ENCODE data around the gene PLA2G4B. TPM values are rescaled to one million over a fixed set of nuclear protein-coding genes. Genes with fewer than 3 reads are reported as not detected.

PLA2G4B gene
- total RNA-seq, 1 donor from 2014 or later, result 13.9 TPM

GRCh38 chr15:41894791-41895463 is 56.3 kb downstream of the PLA2G4B start:
- H3K27ac ChIP-seq, result peak overlapping the region; percentile 66 to 76
- peaks cover 0 to 12% of the 10 kb centered on the region in 2 donors for H3K4me1 ChIP-seq
- H3K9me3 ChIP-seq, result no peaks in the 10 kb centered on the region
- peaks cover 13 to 19% of the 10 kb centered on the region in 2 donors for H3K36me3 ChIP-seq
- no peaks in the 10 kb centered on the region for H3K27me3 ChIP-seq
- peak; percentile 69 to 90 for DNase-seq (ENCODE audit: low spot score in 2 of 2)
- intact Hi-C loops (cut with DNase I), result loop anchor here (2.0 to 5.0 kb wide), 2 partner anchors 78 to 162 kb away; partner anchors contain the start of gene EHD4
- TF ChIP-seq CTCF (IDR thresholded peaks at IDR 0.05), result peak in 2 of 3 experiments; percentile 21 to 38
- H3K4me3 ChIP-seq, result peak overlapping the region in 1 of 2 donors; percentile 42

- H3K4me1 ChIP-seq, result peaks cover 0 to 12% of the 10 kb centered on the region in 2 donors
- no peaks in the 10 kb centered on the region for H3K9me3 ChIP-seq
- TF ChIP-seq CTCF (IDR thresholded peaks at IDR 0.05), result no peak
- H3K27me3 ChIP-seq, result no peaks in the 10 kb centered on the region
- intact Hi-C loops (cut with DNase I), result loop anchor here (2.0 to 5.0 kb wide), 2 partner anchors 77 to 162 kb away; partner anchors contain the start of gene EHD4
- no peak overlapping the region for H3K4me3 ChIP-seq
- DNase-seq (ENCODE audit: low spot score in 2 of 2), result no peak
- H3K36me3 ChIP-seq, result peaks cover 18 to 24% of the 10 kb centered on the region in 2 donors
- peak overlapping the region; percentile 66 to 76 for H3K27ac ChIP-seq
Measured at GRCh38 chr15:41895491-41895890, 56.8 kb downstream of the PLA2G4B start.

- Histone ChIP-seq H3K4me1 (peaks cover 0 to 12% of the 10 kb centered on the region in 2 donors), H3K27me3 (no peaks in the 10 kb centered on the region), H3K36me3 (peaks cover 23 to 29% of the 10 kb centered on the region in 2 donors), H3K4me3 (no peak overlapping the region), H3K9me3 (no peaks in the 10 kb centered on the region), H3K27ac (peak overlapping the region; percentile 66 to 76)
- DNase-seq (ENCODE audit: low spot score in 2 of 2), result no peak
- intact Hi-C loops (cut with DNase I), result loop anchor here (2.0 to 5.0 kb wide), 2 partner anchors 77 to 161 kb away; partner anchors contain the start of gene EHD4
- no peak for TF ChIP-seq CTCF (IDR thresholded peaks at IDR 0.05)
Measured at GRCh38 chr15:41895957-41896356, 57.3 kb downstream of the PLA2G4B start.

GRCh38 chr15:41896566-41896965 is 57.9 kb downstream of the PLA2G4B start:
- H3K4me3 ChIP-seq, result no peak overlapping the region
- intact Hi-C loops (cut with DNase I), result loop anchor here (5.0 kb wide), 1 partner anchor 161 kb away; no protein-coding TSS in a partner anchor
- DNase-seq (ENCODE audit: low spot score in 2 of 2), result no peak
- no peaks in the 10 kb centered on the region for H3K27me3 ChIP-seq
- H3K36me3 ChIP-seq, result peaks cover 28 to 35% of the 10 kb centered on the region in 2 donors
- H3K9me3 ChIP-seq, result no peaks in the 10 kb centered on the region
- TF ChIP-seq CTCF (IDR thresholded peaks at IDR 0.05), result no peak
- H3K27ac ChIP-seq, result no peak overlapping the region
- H3K4me1 ChIP-seq, result peaks cover 0 to 12% of the 10 kb centered on the region in 2 donors

- intact Hi-C loops (cut with DNase I), result loop anchor here (5.0 kb wide), 1 partner anchor 160 kb away; no protein-coding TSS in a partner anchor
- H3K9me3 ChIP-seq, result no peaks in the 10 kb centered on the region
- H3K27ac ChIP-seq, result no peak overlapping the region
- TF ChIP-seq CTCF (IDR thresholded peaks at IDR 0.05), result no peak
- H3K4me3 ChIP-seq, result no peak overlapping the region
- no peaks in the 10 kb centered on the region for H3K27me3 ChIP-seq
- peaks cover 0 to 12% of the 10 kb centered on the region in 2 donors for H3K4me1 ChIP-seq
- H3K36me3 ChIP-seq, result peaks cover 34 to 37% of the 10 kb centered on the region in 2 donors
- DNase-seq (ENCODE audit: low spot score in 2 of 2), result no peak
Measured at GRCh38 chr15:41897363-41897799, 58.7 kb downstream of the PLA2G4B start.

Other genes starting within 250 kb of the PLA2G4B start
- gene MGA, start 178.4 kb upstream of the PLA2G4B start, total RNA-seq, result 25.3 TPM
- gene MAPKBP1, start 64.4 kb upstream of the PLA2G4B start, total RNA-seq, result 27.6 TPM
- 16.4 TPM for gene JMJD7, start 10.8 kb upstream of the PLA2G4B start, total RNA-seq
- gene SPTBN5, start 55.2 kb downstream of the PLA2G4B start, total RNA-seq, result 1.5 TPM
- 70.4 TPM for gene EHD4, start 133.7 kb downstream of the PLA2G4B start, total RNA-seq
- gene PLA2G4E, start 182.2 kb downstream of the PLA2G4B start, total RNA-seq, result not detected

Measured in ascending aorta (tissue), 2 donors.